ENCODE measurements around the gene CD209.

CD209 gene

DNA sequence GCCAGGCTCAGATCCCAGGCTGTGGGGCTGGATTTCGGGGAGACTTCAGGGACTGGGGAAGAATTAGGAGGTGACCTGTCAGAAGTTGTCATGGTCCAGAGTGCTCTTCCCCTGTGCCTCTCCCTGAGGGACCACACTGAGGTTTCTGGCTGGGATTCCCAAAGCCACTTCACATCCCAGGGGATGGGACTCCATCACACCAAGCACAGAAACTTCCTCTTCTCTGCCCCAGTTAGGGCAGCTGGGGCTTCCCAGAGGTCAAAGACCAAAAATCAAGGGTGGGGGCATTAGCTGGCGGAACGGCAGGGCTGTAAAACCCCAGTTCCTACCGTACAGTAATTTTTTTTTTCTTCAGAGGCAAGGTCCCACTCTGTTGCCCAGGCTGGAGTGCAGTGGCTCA is 52.8 kb downstream of the CD209 start:
- H3K4me3 ChIP-seq, result no peak overlapping the region
- H3K27ac ChIP-seq, result no peak overlapping the region
- peaks cover 0 to 42% of the 10 kb centered on the region in 2 donors for H3K27me3 ChIP-seq
- no peak for DNase-seq
- H3K9me3 ChIP-seq, result no peaks in the 10 kb centered on the region
- intact Hi-C loops (cut with DNase I; ENCODE audit: low total_unique reads), result no loop called here
- H3K36me3 ChIP-seq, result no peaks in the 10 kb centered on the region
- TF ChIP-seq, protein P1, sequence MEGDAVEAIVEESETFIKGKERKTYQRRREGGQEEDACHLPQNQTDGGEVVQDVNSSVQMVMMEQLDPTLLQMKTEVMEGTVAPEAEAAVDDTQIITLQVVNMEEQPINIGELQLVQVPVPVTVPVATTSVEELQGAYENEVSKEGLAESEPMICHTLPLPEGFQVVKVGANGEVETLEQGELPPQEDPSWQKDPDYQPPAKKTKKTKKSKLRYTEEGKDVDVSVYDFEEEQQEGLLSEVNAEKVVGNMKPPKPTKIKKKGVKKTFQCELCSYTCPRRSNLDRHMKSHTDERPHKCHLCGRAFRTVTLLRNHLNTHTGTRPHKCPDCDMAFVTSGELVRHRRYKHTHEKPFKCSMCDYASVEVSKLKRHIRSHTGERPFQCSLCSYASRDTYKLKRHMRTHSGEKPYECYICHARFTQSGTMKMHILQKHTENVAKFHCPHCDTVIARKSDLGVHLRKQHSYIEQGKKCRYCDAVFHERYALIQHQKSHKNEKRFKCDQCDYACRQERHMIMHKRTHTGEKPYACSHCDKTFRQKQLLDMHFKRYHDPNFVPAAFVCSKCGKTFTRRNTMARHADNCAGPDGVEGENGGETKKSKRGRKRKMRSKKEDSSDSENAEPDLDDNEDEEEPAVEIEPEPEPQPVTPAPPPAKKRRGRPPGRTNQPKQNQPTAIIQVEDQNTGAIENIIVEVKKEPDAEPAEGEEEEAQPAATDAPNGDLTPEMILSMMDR (IDR thresholded peaks at IDR 0.05), result no peak
- H3K4me1 ChIP-seq, result no peaks in the 10 kb centered on the region

DNA sequence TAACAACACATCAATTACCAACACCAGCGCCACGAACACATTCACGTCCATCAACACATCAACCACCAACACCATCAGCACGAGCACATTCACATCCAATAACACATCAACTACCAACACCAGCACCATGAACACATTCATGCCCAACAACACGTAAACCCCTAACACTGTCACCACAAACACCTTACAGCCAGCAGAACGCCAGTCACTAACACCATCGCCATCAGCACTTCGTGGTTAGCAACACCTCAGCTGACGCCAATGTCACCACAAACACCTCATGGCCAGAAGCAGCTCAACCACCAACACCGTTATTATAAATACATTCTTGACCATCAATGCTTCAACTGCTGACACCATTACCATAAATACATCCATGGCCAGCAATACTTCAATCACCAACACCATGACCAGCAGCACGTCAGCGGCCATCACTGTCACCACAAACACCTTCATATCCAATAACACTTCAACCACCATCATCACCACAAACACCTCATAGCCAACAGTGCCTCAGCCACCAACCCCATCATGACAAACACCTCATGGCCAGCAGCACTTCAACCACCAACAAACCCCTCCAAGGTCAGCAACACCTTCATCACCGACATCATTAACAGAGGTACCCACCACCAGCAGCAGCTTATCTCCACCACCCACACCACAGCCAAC is 54.8 kb downstream of the CD209 start:
- intact Hi-C loops (cut with DNase I; ENCODE audit: low total_unique reads), result no loop called here
- H3K27me3 ChIP-seq, result peaks cover 0 to 34% of the 10 kb centered on the region in 2 donors
- H3K9me3 ChIP-seq, result no peaks in the 10 kb centered on the region
- H3K4me1 ChIP-seq, result no peaks in the 10 kb centered on the region
- no peak for DNase-seq
- TF ChIP-seq, protein P1 (IDR thresholded peaks at IDR 0.05), result no peak
- H3K27ac ChIP-seq, result no peak overlapping the region
- H3K4me3 ChIP-seq, result no peak overlapping the region
- no peaks in the 10 kb centered on the region for H3K36me3 ChIP-seq

DNA sequence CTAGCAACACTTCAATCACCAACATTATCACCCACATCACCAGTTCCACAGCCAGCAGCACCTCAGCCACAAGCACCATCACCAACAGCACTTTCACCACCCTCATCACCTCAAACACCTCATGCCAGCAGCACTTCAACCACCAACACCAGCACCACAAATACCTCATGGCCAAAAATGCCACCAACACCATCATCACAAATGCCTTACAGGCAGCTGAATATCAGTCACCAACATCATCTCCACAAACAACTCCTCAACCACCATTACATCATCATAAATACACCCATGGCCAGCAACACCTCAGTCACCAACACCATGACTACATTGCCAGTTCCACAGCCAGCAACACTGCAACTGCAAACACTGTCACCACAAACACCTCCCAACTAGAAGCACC is 55.8 kb downstream of the CD209 start:
- intact Hi-C loops (cut with DNase I; ENCODE audit: low total_unique reads), result no loop called here

DNA sequence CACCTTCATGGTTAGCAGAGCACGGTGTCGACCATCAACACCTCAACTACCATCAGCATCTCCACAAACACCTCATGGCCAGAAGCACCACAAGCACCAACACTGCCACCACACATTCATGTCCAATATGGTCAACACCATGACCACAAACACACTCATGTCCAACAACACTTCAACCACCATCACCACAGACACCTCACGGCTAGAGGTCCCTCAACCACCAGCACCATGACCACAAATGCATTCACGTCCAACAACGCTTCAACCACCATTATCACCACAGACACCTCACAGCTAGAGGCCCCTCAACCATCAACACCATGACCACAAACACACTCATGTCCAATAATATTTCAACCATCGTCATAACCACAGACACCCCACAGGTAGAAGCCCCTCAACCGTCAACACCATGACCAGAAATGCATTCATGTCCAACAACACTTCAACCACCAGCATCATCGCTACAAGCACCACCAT is 56.5 kb downstream of the CD209 start:
- intact Hi-C loops (cut with DNase I; ENCODE audit: low total_unique reads), result no loop called here
- Histone ChIP-seq H3K27me3 (peaks cover 0 to 23% of the 10 kb centered on the region in 2 donors), H3K36me3 (no peaks in the 10 kb centered on the region), H3K4me3 (no peak overlapping the region), H3K27ac (no peak overlapping the region), H3K4me1 (no peaks in the 10 kb centered on the region), H3K9me3 (no peaks in the 10 kb centered on the region)
- TF ChIP-seq, protein P1 (IDR thresholded peaks at IDR 0.05), result no peak
- DNase-seq, result no peak

More for the DNA sequence above, 55.8 kb downstream of the CD209 start:
- Histone ChIP-seq H3K9me3 (no peaks in the 10 kb centered on the region), H3K4me1 (no peaks in the 10 kb centered on the region), H3K36me3 (no peaks in the 10 kb centered on the region), H3K27me3 (peaks cover 0 to 23% of the 10 kb centered on the region in 2 donors), H3K27ac (no peak overlapping the region), H3K4me3 (no peak overlapping the region)
- TF ChIP-seq, protein P1 (IDR thresholded peaks at IDR 0.05), result no peak
- DNase-seq, result no peak
